GM13977 (cell line): ENCODE data around the gene H1-8.

Experiments
- DNase-seq: peaks from one replicate; pipeline ENCODE4 v3.0.0; 2012; ENCODE audit warnings: low spot score
- in situ Hi-C: fragments of 300-500 bp; cut with MboI; formaldehyde crosslinking; loops from one replicate; pipeline ENCODE4 v1.12.0; 2022; ENCODE audit warnings: low sequenced_read_pairs, low pct_unique_long_range_greater_than_20kb, mixed read lengths, inconsistent platforms; ENCODE audit not compliant: unreplicated experiment
- TF ChIP-seq, protein P1 (sequence below): IDR thresholded peaks from 2 replicates; pipeline ENCODE4 v1.5.1; 2012; ENCODE audit warnings: mild to moderate bottlenecking, control low read depth; ENCODE audit not compliant: insufficient read depth; ENCODE audit errors: extremely low read depth, missing control alignments

H1-8 gene

DNA sequence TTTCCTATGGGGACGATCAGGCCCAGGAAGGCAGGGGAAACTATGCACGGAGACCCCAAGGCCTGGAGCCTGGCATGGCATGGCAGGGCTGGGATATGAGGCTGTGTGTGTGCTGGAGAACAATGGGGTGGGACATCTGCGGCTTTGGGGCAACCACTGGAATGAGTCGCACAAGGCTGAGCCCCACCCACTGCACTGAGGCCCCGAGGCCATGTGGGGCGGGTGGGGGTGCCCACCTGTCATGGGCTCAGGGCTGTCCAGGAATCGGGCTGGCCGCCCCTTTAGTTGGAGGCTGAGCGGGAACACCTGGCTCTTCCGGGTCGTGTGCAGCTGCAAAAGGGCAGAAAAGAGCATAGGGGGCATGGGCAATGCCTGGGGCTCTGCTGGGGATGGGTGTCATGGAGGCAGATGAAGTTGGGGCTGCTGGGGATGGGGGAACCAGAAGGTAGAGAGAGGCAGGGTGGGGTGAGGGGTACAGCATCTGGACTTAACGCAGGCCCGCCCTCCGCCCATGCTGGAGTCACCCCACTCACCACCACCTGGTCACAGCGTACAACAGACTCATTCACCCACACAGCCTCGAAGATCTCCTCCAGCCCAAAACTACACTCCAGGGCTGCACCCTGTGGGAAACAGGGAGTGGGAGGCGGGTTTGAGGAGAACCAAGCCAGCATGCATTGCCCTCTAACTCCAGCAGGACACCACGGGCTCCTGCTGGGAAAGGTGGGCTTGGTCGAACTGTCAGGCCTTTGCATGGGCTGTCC is 32.4 kb downstream of the H1-8 start:
- in situ Hi-C loops = no loop called here
- DNase-seq = no peak
- TF ChIP-seq, protein P1, sequence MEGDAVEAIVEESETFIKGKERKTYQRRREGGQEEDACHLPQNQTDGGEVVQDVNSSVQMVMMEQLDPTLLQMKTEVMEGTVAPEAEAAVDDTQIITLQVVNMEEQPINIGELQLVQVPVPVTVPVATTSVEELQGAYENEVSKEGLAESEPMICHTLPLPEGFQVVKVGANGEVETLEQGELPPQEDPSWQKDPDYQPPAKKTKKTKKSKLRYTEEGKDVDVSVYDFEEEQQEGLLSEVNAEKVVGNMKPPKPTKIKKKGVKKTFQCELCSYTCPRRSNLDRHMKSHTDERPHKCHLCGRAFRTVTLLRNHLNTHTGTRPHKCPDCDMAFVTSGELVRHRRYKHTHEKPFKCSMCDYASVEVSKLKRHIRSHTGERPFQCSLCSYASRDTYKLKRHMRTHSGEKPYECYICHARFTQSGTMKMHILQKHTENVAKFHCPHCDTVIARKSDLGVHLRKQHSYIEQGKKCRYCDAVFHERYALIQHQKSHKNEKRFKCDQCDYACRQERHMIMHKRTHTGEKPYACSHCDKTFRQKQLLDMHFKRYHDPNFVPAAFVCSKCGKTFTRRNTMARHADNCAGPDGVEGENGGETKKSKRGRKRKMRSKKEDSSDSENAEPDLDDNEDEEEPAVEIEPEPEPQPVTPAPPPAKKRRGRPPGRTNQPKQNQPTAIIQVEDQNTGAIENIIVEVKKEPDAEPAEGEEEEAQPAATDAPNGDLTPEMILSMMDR = no peak

DNA sequence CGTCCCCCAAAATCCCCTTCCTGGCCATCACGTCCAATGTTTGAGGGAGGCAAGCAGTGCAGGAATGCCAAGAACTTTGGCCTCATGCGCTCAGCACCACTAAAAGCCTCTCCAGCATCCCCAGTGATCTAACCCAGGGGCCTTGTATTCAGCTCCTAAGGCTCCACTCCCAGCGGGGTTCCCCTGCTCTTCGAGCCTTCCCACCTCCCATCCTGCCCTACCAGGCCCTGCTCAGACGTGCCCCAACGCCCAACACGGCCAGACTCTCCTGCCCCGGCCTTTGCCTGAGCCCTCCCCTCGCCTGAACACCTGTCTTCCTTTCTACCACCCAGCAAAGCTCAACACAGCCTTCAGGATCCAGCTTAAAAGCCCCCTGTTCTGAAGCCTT is 33.0 kb downstream of the H1-8 start:
- TF ChIP-seq, protein P1 = no peak
- in situ Hi-C loops = no loop called here
- DNase-seq = no peak

DNA sequence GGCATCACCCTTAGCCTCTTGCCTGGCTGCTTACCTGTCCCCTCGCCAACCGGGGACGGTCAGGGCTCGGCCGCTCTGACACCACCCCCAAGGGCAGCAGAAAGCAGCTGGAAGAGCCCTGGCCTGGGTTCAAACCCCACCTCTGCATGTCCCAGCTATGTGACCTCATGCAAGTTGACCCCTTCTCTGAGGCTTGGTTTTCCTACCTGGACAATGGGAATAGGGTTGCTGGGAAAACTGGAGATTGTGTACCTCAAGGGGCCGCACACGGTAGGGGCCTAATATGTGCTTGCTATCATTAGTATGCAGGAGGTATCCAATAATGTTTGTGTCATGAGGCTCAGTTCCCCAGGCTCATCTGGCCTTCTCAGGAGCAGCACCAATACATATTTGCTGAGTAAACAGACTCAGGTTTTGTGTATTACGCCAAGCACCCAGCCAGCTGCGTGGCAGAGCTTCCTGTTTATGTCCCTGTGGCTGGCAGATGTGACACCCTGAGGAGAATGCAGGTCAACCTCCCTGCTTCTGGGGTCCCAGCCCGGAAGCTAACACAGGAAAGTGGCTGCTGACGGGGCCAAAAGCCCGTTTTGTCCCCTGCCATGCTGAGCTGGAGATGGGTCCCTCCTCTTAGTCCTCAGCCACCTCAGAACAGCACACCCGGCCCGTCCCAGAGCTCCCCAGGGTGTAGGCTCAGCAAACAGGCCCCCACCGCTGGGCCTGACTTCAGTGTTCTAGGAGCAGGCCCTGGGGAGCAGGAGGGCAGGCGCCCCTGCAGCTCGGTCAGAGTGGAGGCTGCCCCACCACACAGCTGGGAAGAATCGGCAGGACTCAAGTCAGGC is 33.8 kb downstream of the H1-8 start:
- TF ChIP-seq, protein P1 = no peak
- DNase-seq = peak; percentile 67
- in situ Hi-C loops = no loop called here

DNA sequence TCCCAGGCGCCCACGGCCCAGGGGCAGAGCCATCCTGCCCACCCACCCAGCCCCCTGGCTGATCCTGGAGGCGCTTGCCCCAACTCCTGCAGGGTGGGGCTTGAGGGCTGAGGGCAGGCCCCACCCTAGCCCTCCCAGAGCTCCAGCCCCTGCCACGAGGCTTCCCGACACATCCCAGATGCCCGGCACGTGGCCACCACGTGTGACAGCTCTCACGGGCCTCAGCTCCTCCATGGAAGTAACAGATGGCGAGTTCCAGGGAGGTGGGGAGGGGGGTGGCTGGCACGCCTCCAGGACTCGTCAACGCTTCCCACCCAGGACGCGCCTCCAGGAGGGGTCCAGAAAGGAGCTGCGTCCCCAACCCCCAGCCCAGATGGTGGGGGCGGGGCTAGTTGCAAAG is 34.4 kb downstream of the H1-8 start:
- TF ChIP-seq, protein P1 = no peak
- in situ Hi-C loops = no loop called here
- DNase-seq = no peak

DNA sequence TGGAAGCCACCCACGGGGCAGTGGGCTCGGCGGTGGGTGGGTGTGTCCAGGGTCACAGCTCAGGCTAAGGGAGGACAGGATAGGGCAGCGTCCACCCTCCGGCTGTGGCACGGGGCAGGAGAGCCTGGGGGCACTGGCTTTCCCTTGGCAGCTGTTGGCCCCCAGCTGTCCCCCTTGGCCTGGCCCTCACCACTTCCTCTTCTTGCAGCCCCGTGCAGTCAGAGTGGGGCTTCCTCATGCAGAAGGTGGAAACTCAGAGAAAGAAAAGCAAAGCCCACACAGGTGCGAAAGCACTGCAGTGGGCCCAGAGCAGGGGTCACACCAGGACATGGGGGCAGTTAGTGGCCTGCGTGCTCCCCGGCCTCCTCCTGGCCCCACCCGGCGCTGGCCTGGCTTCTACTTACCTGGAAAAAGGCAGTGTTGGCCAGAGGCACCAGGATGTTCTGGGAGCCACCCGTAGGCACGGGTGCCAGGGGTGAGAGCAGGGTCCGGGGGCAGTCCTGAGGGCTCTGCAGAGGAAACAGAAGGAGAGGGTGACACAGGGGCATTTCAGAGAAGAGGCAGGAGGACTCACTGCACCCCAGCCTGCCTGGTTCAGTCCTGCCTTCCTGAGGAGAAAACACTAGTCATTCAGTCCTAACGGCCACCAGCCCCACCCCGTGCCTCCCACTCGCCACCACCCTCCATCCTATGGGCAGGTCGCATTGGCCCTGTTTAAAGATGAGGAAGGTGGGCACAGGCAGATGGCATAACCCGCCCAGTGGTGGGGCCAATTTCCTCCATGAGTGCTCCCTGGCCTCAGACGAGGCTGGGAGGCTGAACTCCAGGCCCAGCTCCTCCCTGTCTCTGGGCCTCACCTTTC is 35.2 kb downstream of the H1-8 start:
- TF ChIP-seq, protein P1 = no peak
- peak; percentile 62 for DNase-seq

DNA sequence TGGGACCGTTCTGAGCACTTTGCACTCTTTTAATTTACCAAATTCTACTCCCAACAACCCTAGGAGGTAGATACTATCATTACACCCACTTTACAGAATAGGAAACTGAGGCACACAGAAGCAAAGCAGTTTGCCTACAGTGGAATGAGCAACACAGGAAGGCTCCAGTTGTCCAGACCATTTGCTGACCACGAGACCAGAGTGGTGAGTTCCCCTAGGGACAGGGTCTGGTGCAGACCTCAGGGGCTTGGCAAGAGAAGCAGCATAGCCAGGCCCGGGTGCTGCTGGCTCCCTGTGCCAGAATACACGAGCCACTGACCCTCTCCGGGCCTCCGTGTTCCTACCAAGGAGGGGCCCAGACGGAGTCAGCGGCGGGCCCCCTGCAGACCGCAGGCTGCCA is 37.0 kb downstream of the H1-8 start:
- TF ChIP-seq, protein P1 = no peak
- in situ Hi-C loops = no loop called here
- no peak for DNase-seq

More for the DNA sequence above, 35.2 kb downstream of the H1-8 start:
- in situ Hi-C loops = no loop called here
